ENCODE data around the gene CPXM2.

The CPXM2 gene

DNA sequence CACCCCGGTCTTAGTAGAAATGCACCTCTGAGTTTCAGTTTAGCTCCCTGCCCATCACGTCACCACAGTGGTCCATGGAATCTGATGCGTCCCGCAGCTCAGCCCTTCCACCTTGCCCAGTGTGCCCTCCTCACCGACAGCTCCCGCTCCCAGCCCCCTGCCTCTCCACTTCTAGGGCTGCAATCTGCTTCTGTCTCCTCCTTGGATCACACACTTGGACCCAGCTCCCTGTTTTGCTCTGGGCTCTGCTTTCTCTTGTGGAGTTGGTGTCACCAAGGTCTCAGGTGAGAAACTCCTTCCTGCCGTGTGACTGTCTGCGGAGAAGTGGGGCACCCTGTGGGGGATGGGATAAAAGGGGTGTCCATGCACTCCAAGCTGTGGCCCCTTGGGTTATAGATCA lies 187.5 kb downstream of the CPXM2 start:
- no peak for DNase-seq (ENCODE audit: insufficient read length, low spot score)
- FAIRE-seq: no peak

DNA sequence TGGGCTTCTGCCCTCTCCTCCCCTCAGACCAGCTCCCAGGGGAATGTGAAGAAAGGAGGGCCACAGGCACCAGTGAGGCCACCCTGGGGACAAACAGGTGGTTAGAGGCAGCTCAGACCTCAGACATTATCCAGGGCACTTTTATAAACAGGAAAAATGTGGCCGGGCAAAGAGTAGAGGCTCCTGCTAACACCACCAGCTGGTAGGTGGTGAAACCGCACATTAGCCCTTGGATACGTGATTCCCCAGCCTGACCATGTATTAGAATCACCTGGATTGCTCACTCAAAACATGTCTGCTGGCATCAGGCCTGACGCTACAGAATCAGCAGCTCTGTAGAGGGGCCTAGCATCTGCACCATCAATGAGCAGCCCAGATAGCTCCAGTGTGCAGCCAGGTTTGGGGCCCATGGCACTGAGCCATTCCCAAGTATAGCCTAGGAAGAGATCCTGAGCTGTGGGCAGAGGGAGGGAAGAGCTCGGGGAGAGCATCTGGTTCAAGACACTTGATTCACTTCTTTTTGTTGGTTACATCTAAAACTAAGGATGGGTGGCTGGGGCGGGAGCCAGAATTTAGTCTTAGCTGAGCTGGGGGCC lies 188.3 kb downstream of the CPXM2 start:
- no peak for DNase-seq (ENCODE audit: insufficient read length, low spot score)
- no peak for FAIRE-seq
